Gastroesophageal sphincter (tissue), 3 donors: ENCODE measurements around the gene GAS2L3.

Source experiments
- EP300 ChIP-seq: sonication (generic); formaldehyde crosslinking; IDR thresholded peaks from one replicate; pipeline ENCODE4 v1.6.1; 2017; ENCODE audit warnings: antibody characterized with exemption, mild to moderate bottlenecking
- POLR2AphosphoS5 ChIP-seq: sonication (generic); formaldehyde crosslinking; IDR thresholded peaks from one replicate; pipeline ENCODE4 v1.6.1; 2017; ENCODE audit warnings: antibody characterized with exemption
- TF ChIP-seq, protein P1 (sequence below), 4 experiments: fragments of 200-600 bp in 2 of 4; fragments of 450-650 bp in 2 of 4; sonication (generic) in 1 of 4; IDR thresholded peaks; one replicate each; pipeline ENCODE4 v1.5.1; 2017 to 2019; ENCODE audit warnings: antibody characterized with exemption in 4 of 4, mild to moderate bottlenecking in 2 of 4, moderate library complexity in 2 of 4

GRCh38 chr12:100643246-100643645, 69.8 kb downstream of the GAS2L3 start:
- TF ChIP-seq, protein P1, sequence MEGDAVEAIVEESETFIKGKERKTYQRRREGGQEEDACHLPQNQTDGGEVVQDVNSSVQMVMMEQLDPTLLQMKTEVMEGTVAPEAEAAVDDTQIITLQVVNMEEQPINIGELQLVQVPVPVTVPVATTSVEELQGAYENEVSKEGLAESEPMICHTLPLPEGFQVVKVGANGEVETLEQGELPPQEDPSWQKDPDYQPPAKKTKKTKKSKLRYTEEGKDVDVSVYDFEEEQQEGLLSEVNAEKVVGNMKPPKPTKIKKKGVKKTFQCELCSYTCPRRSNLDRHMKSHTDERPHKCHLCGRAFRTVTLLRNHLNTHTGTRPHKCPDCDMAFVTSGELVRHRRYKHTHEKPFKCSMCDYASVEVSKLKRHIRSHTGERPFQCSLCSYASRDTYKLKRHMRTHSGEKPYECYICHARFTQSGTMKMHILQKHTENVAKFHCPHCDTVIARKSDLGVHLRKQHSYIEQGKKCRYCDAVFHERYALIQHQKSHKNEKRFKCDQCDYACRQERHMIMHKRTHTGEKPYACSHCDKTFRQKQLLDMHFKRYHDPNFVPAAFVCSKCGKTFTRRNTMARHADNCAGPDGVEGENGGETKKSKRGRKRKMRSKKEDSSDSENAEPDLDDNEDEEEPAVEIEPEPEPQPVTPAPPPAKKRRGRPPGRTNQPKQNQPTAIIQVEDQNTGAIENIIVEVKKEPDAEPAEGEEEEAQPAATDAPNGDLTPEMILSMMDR (IDR thresholded peaks at IDR 0.05), result no peak
- TF ChIP-seq POLR2AphosphoS5 (no peak), EP300 (no peak)
